Measurements from ENCODE around the gene B4GALNT3. TPM values are rescaled to one million over a fixed set of nuclear protein-coding genes. Genes with fewer than 3 reads are reported as not detected.
"Not testable (repeated sequence)": the region's sequence is repeated elsewhere in the genome, so short reads cannot be mapped to it uniquely, and the experiment has no call there.

B4GALNT3 gene
- total RNA-seq, 1 experiment from 2014 or later: 2.3 TPM

GRCh38 chr12:576615-577110 is 116.9 kb downstream of the B4GALNT3 start:
- in situ Hi-C loops (cut with HindIII; ENCODE audit: low pct_unique_long_range_greater_than_20kb, low sequenced_read_pairs): no loop called here
- DNase-seq (ENCODE audit: low read depth, low spot score) (no peak), ATAC-seq (no peak)
- intact Hi-C loops (cut with micrococcal nuclease; ENCODE audit: unreplicated experiment): loop anchor here (10.0 kb wide), 1 partner anchor 58 kb away; no protein-coding TSS in a partner anchor
- Histone ChIP-seq H3K36me3 (ENCODE audit: control insufficient read depth, insufficient read depth, low read length) (no peaks in the 10 kb centered on the region), H3K9me3 (ENCODE audit: control insufficient read depth, insufficient read depth, low read depth, low read length) (no peaks in the 10 kb centered on the region), H3K4me1 (ENCODE audit: control insufficient read depth, insufficient read depth, low read length) (peaks cover 54% of the 10 kb centered on the region), H3K27me3 (ENCODE audit: control insufficient read depth, insufficient read depth, low read length) (no peaks in the 10 kb centered on the region), H3K27ac (ENCODE audit: low read length) (peak overlapping the region; percentile 85), H3K4me3 (ENCODE audit: low read depth in 2 of 2, low read length in 2 of 2) (no peak overlapping the region)
- ChIA-PET CTCF (interaction anchor here (0.6 to 1.0 kb wide), 2 partner anchors 175 to 372 kb away, joined by 3 to 4 read pairs; no protein-coding TSS in a partner anchor), POLR2A (no interaction called here)
- no TSS peak for BruUV-seq (replicated peaks)
- TF ChIP-seq SIN3A (IDR thresholded peaks at IDR 0.05; ENCODE audit: borderline replicate concordance, insufficient read depth, low read depth, low read length): no peak
- TF ChIP-seq REST (IDR thresholded peaks at IDR 0.05; ENCODE audit: insufficient read depth in 1 of 2, low read depth in 2 of 2, low read length in 1 of 2): no peak
- no peak for TF ChIP-seq TCF7L2 (IDR thresholded peaks at IDR 0.05; ENCODE audit: low read depth, low read length)
- TF ChIP-seq POLR2AphosphoS5 (IDR thresholded peaks at IDR 0.05; ENCODE audit: low read depth, low read length): no peak
- TF ChIP-seq, protein P1, sequence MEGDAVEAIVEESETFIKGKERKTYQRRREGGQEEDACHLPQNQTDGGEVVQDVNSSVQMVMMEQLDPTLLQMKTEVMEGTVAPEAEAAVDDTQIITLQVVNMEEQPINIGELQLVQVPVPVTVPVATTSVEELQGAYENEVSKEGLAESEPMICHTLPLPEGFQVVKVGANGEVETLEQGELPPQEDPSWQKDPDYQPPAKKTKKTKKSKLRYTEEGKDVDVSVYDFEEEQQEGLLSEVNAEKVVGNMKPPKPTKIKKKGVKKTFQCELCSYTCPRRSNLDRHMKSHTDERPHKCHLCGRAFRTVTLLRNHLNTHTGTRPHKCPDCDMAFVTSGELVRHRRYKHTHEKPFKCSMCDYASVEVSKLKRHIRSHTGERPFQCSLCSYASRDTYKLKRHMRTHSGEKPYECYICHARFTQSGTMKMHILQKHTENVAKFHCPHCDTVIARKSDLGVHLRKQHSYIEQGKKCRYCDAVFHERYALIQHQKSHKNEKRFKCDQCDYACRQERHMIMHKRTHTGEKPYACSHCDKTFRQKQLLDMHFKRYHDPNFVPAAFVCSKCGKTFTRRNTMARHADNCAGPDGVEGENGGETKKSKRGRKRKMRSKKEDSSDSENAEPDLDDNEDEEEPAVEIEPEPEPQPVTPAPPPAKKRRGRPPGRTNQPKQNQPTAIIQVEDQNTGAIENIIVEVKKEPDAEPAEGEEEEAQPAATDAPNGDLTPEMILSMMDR (IDR thresholded peaks at IDR 0.05): no peak

- H3K27me3 ChIP-seq (ENCODE audit: control insufficient read depth, insufficient read depth, low read length); BruUV-seq (replicated peaks); DNase-seq (ENCODE audit: low read depth, low spot score); H3K9me3 ChIP-seq (ENCODE audit: control insufficient read depth, insufficient read depth, low read depth, low read length); H3K4me3 ChIP-seq (ENCODE audit: low read depth in 2 of 2, low read length in 2 of 2); H3K36me3 ChIP-seq (ENCODE audit: control insufficient read depth, insufficient read depth, low read length); in situ Hi-C loops (cut with HindIII; ENCODE audit: low pct_unique_long_range_greater_than_20kb, low sequenced_read_pairs): not testable (repeated sequence)
- intact Hi-C loops (cut with micrococcal nuclease; ENCODE audit: unreplicated experiment): loop anchor here (10.0 kb wide), 1 partner anchor 57 kb away; no protein-coding TSS in a partner anchor
- POLR2A ChIA-PET: interaction anchor here (0.6 kb wide), 1 partner anchor 87 kb away, joined by 10 read pairs; no protein-coding TSS in a partner anchor
- 0 out of 2 replicates have a peak, but pooled peaks have one; percentile 17 for ATAC-seq
- peak overlapping the region; percentile 88 for H3K27ac ChIP-seq (ENCODE audit: low read length)
- CTCF ChIA-PET: interaction anchor here (0.6 to 1.3 kb wide), 2 partner anchors 173 to 340 kb away, joined by 4 to 10 read pairs; no protein-coding TSS in a partner anchor
- H3K4me1 ChIP-seq (ENCODE audit: control insufficient read depth, insufficient read depth, low read length): peaks cover 44% of the 10 kb centered on the region
Measured at GRCh38 chr12:577994-578747, 118.4 kb downstream of the B4GALNT3 start.
